ENCODE data around the gene TMEM201.

The TMEM201 gene

GRCh38 chr1:9599741-9600140 lies 11.0 kb downstream of the TMEM201 start:
- Histone ChIP-seq H3K4me3 (ENCODE audit: low read depth in 1 of 2, low read length in 2 of 2) (no peak overlapping the region), H3K9ac (ENCODE audit: low read depth, low read length) (no peak overlapping the region), H2AFZ (ENCODE audit: low read depth, low read length) (no peak overlapping the region), H3K4me1 (ENCODE audit: insufficient read depth, low read length) (no peaks in the 10 kb centered on the region), H3K79me2 (ENCODE audit: insufficient read depth, low read length) (peaks cover 29% of the 10 kb centered on the region), H3K4me2 (ENCODE audit: insufficient read depth, low read length) (no peak overlapping the region), H3K27me3 (ENCODE audit: insufficient read depth, low read length, poor library complexity) (no peaks in the 10 kb centered on the region), H4K20me1 (ENCODE audit: insufficient read depth, low read length) (peaks cover 53% of the 10 kb centered on the region), H3K9me3 (ENCODE audit: insufficient read depth, low read length, severe bottlenecking) (no peaks in the 10 kb centered on the region), H3K27ac (ENCODE audit: low read length) (no peak overlapping the region), H3K36me3 (ENCODE audit: insufficient read depth, low read length) (peaks cover 90% of the 10 kb centered on the region)
- no peak for TF ChIP-seq CTCF (IDR thresholded peaks at IDR 0.05; ENCODE audit: borderline replicate concordance, extremely low read depth, low read length, poor library complexity, severe bottlenecking)
- TF ChIP-seq EZH2 (IDR thresholded peaks at IDR 0.05; ENCODE audit: borderline replicate concordance, low read depth, low read length, severe bottlenecking) = no peak
- DNase-seq (no peak), ATAC-seq (ENCODE audit: insufficient read depth, low read depth) (no peak)

GRCh38 chr1:9600861-9601834 lies 12.4 kb downstream of the TMEM201 start:
- no peak for DNase-seq

GRCh38 chr1:9601942-9602793 lies 13.5 kb downstream of the TMEM201 start:
- Histone ChIP-seq H4K20me1 (ENCODE audit: insufficient read depth, low read length) (peaks cover 45% of the 10 kb centered on the region), H3K4me2 (ENCODE audit: insufficient read depth, low read length) (no peak overlapping the region), H3K9me3 (ENCODE audit: insufficient read depth, low read length, severe bottlenecking) (no peaks in the 10 kb centered on the region), H3K4me3 (ENCODE audit: low read depth in 1 of 2, low read length in 2 of 2) (no peak overlapping the region), H3K4me1 (ENCODE audit: insufficient read depth, low read length) (no peaks in the 10 kb centered on the region), H3K27ac (ENCODE audit: low read length) (no peak overlapping the region), H3K27me3 (ENCODE audit: insufficient read depth, low read length, poor library complexity) (no peaks in the 10 kb centered on the region), H3K9ac (ENCODE audit: low read depth, low read length) (no peak overlapping the region), H3K36me3 (ENCODE audit: insufficient read depth, low read length) (peaks cover 92% of the 10 kb centered on the region), H2AFZ (ENCODE audit: low read depth, low read length) (no peak overlapping the region), H3K79me2 (ENCODE audit: insufficient read depth, low read length) (peaks cover 5% of the 10 kb centered on the region; the same call in 1 of the 2 replicates)
- no peak for ATAC-seq (ENCODE audit: insufficient read depth, low read depth)
- TF ChIP-seq CTCF (IDR thresholded peaks at IDR 0.05; ENCODE audit: borderline replicate concordance, extremely low read depth, low read length, poor library complexity, severe bottlenecking) (no peak), EZH2 (IDR thresholded peaks at IDR 0.05; ENCODE audit: borderline replicate concordance, low read depth, low read length, severe bottlenecking) (no peak)
- DNase-seq = no peak

More at GRCh38 chr1:9600861-9601834, 12.4 kb downstream of the TMEM201 start:
- no peak for ATAC-seq (ENCODE audit: insufficient read depth, low read depth)
- H3K79me2 ChIP-seq (ENCODE audit: insufficient read depth, low read length) = peaks cover 15% of the 10 kb centered on the region; the same call in 1 of the 2 replicates
- no peak overlapping the region for H3K9ac ChIP-seq (ENCODE audit: low read depth, low read length)
- no peak overlapping the region for H3K4me3 ChIP-seq (ENCODE audit: low read depth in 1 of 2, low read length in 2 of 2)
- H3K4me2 ChIP-seq (ENCODE audit: insufficient read depth, low read length) = no peak overlapping the region
- H3K4me1 ChIP-seq (ENCODE audit: insufficient read depth, low read length) = no peaks in the 10 kb centered on the region
- no peak overlapping the region for H2AFZ ChIP-seq (ENCODE audit: low read depth, low read length)
- no peaks in the 10 kb centered on the region for H3K27me3 ChIP-seq (ENCODE audit: insufficient read depth, low read length, poor library complexity)
- H3K36me3 ChIP-seq (ENCODE audit: insufficient read depth, low read length) = peaks cover 93% of the 10 kb centered on the region
- no peaks in the 10 kb centered on the region for H3K9me3 ChIP-seq (ENCODE audit: insufficient read depth, low read length, severe bottlenecking)
- no peak overlapping the region for H3K27ac ChIP-seq (ENCODE audit: low read length)
- TF ChIP-seq EZH2 (IDR thresholded peaks at IDR 0.05; ENCODE audit: borderline replicate concordance, low read depth, low read length, severe bottlenecking) = no peak
- TF ChIP-seq CTCF (IDR thresholded peaks at IDR 0.05; ENCODE audit: borderline replicate concordance, extremely low read depth, low read length, poor library complexity, severe bottlenecking) = no peak
- peaks cover 51% of the 10 kb centered on the region for H4K20me1 ChIP-seq (ENCODE audit: insufficient read depth, low read length)

All from DND-41 (cell line).